HG03139 (cell line): ENCODE data around the gene AGPAT3.

ENCODE experiments used
- ATAC-seq: cut with Tn5 transposase; IDR thresholded peaks from one replicate; pipeline ENCODE4 v1.9.1; 2021; ENCODE audit not compliant: unreplicated experiment

The AGPAT3 gene

GRCh38 chr21:43988506-43989230 lies 123.6 kb downstream of the AGPAT3 start:
- ATAC-seq: no peak

GRCh38 chr21:43989401-43989800 lies 124.4 kb downstream of the AGPAT3 start:
- no peak for ATAC-seq

DNA sequence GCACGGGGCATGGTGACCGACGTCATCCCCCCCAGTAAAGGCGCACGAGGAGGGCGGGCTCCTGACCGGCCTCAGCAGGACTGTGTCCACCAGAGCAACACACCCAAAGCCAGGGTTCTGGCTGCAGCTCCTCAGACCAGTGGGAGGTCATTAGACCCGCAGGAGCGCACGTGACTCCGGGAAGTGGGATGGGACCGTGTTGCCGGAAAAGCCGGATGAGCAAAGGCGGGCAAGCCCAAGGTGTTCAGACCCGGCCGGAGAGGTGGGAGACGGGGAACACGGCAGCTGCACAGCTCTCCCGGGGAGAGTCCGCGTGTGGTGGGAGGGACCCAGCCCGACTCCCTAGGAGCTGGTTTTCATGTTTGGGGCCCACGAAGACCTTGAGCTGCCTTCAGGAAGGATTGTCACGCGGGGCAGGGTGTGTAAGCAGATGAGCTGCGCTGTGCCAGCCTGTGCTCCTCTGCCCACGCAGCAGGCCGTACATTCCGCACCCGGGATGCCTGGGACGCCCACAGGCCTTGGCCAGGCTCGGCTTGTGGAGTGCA lies 126.5 kb downstream of the AGPAT3 start:
- ATAC-seq: no peak

DNA sequence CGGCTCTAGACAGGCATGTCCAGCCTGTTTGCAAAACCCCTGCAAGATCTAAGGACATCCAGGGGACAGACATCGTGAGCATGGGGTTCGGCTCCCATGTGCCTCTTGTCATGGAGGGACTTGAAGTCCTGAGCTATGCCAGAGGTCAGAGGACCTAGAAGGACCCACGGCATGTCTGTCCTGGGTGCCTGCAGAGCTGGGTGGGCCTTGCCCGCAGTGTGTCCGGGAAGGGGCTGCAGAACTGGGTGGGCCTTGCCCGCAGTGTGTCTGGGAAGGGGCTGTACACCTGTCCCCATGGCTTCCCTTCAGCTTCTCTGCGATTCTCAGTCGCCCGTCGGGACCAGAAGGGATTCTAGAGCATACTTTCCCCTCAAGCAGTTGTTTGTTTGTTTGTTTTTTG lies 127.1 kb downstream of the AGPAT3 start:
- no peak for ATAC-seq

GRCh38 chr21:43993420-43993934 lies 128.5 kb downstream of the AGPAT3 start:
- no peak for ATAC-seq

GRCh38 chr21:43994085-43994484 lies 129.1 kb downstream of the AGPAT3 start:
- ATAC-seq: no peak

GRCh38 chr21:43994646-43995045 lies 129.6 kb downstream of the AGPAT3 start:
- no peak for ATAC-seq

- no peak for ATAC-seq
These were observed 130.6 kb downstream of the AGPAT3 start for GRCh38 chr21:43995521-43996105.

DNA sequence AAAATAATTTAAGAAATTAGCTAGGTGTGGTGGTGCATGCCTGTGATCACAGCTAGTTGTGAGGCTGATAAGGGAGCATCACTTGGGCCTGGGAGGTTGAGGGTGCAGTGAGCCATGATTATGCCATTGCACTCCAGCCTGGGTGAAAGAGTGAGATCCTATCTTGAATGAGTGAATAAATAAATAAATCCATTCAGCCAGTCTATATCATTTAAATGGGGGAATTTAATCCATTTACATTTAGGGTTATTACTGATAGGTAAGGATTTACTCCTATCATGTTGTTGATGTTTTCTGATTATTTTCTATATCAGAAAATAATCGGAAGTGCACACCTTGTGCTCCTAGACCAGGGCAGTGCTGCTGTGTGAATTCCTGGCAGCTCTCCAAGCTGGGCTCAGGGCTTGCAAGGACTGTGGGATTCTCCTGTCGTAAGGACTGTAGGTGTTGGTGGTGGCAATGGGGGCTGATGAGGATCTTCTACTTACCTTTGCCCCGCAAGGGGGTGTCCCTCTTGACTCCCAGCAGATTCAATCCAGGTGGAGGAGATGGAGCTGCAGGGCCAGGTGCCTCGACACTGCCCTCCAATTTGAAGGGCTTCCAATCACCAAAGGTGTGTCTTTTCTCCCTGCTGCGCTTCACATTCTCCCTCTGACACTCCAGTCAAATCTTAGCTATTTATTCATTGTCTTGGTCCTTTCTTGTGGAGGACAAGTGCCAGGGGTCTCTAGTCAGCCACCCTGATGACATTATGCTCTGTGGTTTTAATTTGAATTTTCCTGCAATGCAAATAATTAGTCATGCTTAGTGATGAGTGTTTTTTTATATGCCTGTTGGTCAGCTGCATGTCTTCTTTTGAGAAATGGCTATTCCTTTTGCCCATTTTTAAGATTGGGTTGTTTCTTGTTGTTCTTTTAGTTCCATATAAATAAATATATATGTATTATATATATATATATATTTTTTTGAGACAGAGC lies 133.0 kb downstream of the AGPAT3 start:
- no peak for ATAC-seq

DNA sequence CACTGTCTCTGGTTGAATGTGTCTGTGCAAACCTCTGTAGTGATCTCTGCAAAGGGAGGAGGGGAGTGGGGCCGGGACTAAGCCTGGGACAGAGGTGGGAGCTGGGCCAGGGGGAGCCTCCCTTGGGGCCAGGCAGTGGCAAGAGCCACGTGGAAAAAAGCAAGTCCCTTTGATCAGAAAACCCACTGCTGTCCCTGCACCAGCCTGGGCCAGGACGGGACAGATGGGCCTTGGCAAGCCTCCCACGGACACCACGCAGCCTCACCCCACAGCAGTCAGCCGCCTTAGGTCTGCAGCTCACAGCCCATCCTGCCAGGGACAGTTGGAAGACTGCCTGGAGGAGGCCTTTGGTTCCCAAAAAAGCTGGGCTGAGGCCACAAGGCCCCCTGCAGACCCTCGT lies 135.3 kb downstream of the AGPAT3 start:
- ATAC-seq: no peak

GRCh38 chr21:44002511-44002910 lies 137.5 kb downstream of the AGPAT3 start:
- no peak for ATAC-seq

GRCh38 chr21:44003307-44003966 lies 138.4 kb downstream of the AGPAT3 start:
- no peak for ATAC-seq

DNA sequence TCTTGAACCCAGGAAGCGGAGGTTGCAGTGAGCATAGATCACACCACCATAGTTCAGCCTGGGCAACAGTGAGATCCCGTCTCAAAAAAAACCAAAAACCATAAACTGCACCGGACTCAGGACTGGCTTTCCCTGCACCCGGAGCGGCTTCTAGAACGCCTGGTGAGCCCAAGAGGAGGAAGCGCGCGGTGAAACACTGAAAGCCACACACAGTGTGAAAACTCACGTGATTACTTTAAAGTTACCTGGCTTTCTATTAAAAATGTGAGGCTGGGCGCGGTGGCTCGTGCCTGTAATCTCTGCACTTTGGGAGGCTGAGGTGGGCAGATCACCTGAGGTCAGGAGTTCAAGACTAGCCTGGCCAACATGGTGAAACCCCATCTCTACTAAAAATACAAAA lies 140.0 kb downstream of the AGPAT3 start:
- ATAC-seq: no peak

DNA sequence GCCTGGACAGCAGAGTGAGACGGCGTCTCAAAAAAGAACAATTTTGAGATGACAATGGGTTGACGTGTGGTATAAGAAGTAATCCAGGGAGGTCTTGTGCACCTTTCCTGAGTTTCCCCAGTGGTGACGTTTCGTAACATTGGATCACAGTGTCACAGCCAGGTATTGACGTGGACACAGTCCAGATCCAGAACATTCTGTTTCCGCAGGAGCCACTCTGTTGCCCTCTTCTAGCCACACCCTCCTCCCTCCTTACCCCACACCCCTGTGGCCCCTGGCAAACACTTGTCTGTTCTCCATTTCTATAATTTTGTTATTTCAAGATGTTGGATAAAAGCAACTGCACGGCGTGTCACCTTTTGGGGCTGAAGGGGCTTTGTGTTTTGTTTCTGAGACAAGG lies 140.6 kb downstream of the AGPAT3 start:
- ATAC-seq: no peak

- no peak for ATAC-seq
These were observed 141.1 kb downstream of the AGPAT3 start for GRCh38 chr21:44006017-44006619.

DNA sequence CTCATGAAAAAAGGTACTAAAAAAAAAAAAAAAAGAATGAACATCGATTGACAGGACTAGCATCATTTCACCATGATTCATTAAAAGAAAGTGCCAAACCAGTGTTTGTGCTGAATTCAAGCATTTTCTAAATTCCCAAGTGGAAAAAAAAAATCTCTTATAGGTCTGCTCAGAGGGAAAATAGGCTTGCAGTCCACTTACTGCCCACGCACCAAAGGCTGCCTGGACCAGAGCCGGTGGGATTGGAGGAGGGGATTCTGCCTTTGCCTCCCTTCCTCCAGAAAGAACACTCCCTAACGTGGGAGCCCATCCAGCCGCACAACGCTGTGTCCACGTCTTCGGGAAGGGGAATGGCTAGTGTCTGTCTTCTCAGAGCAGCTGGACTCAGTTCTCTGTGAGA lies 141.6 kb downstream of the AGPAT3 start:
- ATAC-seq: no peak

GRCh38 chr21:44010429-44010828 lies 145.4 kb downstream of the AGPAT3 start:
- no peak for ATAC-seq

GRCh38 chr21:44011123-44011522 lies 146.1 kb downstream of the AGPAT3 start:
- no peak for ATAC-seq

- ATAC-seq: peak; percentile 57
These were observed 146.8 kb downstream of the AGPAT3 start, which contains the start of gene TRAPPC10 for GRCh38 chr21:44011579-44012473. TRAPPC10 (plus strand) TSS chr21:44012309; CDS start chr21:44012494, 185 bp downstream.
